ENCODE measurements around the gene CLCA2.

Gene CLCA2

DNA sequence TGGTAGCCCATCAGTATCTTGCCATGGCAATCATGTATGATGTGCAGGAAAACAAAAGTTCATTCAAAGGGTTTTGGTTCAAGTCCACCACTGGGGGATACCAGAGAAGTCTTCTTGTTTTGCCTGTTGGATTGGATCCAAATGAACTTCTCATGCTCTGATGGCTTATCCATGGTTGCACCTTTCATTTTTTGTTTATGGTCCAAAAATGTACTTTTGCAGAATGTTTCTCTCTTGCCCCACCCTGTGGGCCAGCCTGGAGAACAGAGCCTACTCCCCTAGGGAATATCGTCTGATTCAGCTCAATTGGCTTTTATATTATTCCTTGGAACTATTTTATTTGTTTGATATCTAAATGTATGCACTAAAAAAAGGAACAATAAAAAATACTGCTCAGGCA lies 24.7 kb downstream of the CLCA2 start:
- Histone ChIP-seq H3K9me3 (ENCODE audit: severe bottlenecking) (no peaks in the 10 kb centered on the region), H3K4me3 (ENCODE audit: severe bottlenecking) (no peak overlapping the region), H3K4me1 (ENCODE audit: insufficient read depth, poor library complexity, severe bottlenecking) (no peaks in the 10 kb centered on the region), H3K27me3 (ENCODE audit: insufficient read depth, poor library complexity, severe bottlenecking) (no peaks in the 10 kb centered on the region), H3K36me3 (ENCODE audit: low read depth) (no peaks in the 10 kb centered on the region), H3K27ac (ENCODE audit: poor library complexity, severe bottlenecking) (no peak overlapping the region)
- ATAC-seq (ENCODE audit: low read depth) = no peak
- no peak for DNase-seq (ENCODE audit: low spot score)
- no peak for TF ChIP-seq CTCF (IDR thresholded peaks at IDR 0.05; ENCODE audit: poor library complexity, severe bottlenecking)

- Histone ChIP-seq H3K4me1 (ENCODE audit: insufficient read depth, poor library complexity, severe bottlenecking) (no peaks in the 10 kb centered on the region), H3K9me3 (ENCODE audit: severe bottlenecking) (no peaks in the 10 kb centered on the region), H3K27me3 (ENCODE audit: insufficient read depth, poor library complexity, severe bottlenecking) (no peaks in the 10 kb centered on the region), H3K27ac (ENCODE audit: poor library complexity, severe bottlenecking) (no peak overlapping the region), H3K36me3 (ENCODE audit: low read depth) (no peaks in the 10 kb centered on the region), H3K4me3 (ENCODE audit: severe bottlenecking) (no peak overlapping the region)
- DNase-seq (ENCODE audit: low spot score) = no peak
- ATAC-seq (ENCODE audit: low read depth) = no peak
- no peak for TF ChIP-seq CTCF (IDR thresholded peaks at IDR 0.05; ENCODE audit: poor library complexity, severe bottlenecking)
These were observed 25.1 kb downstream of the CLCA2 start for GRCh38 chr1:86449103-86449502.

GRCh38 chr1:86450847-86451246 lies 26.9 kb downstream of the CLCA2 start:
- TF ChIP-seq CTCF (IDR thresholded peaks at IDR 0.05; ENCODE audit: poor library complexity, severe bottlenecking) = no peak

DNA sequence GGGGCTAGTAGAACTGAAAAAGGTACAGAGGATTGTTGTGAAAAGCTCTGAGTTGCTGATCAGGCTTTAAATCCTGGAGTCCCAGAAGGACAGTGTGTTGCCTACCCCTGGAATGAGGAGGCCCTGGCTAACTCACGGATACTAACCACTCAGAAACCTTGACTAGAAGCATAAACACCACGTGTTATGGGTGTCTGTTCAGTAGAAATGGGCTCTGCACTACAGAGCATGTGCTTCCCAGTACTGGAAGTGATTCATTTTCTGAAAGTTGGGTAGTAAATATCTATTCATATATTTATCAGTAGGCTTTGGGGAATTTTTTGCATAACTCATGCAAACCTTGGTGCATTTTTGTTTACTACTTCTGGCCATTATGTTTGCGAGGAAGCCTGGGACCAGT lies 29.7 kb downstream of the CLCA2 start:
- H3K4me1 ChIP-seq (ENCODE audit: insufficient read depth, poor library complexity, severe bottlenecking) = no peaks in the 10 kb centered on the region
- no peaks in the 10 kb centered on the region for H3K36me3 ChIP-seq (ENCODE audit: low read depth)
- no peaks in the 10 kb centered on the region for H3K27me3 ChIP-seq (ENCODE audit: insufficient read depth, poor library complexity, severe bottlenecking)
- ATAC-seq (ENCODE audit: low read depth) (no peak), DNase-seq (ENCODE audit: low spot score) (no peak)
- TF ChIP-seq CTCF (IDR thresholded peaks at IDR 0.05; ENCODE audit: poor library complexity, severe bottlenecking) = no peak
- no peak overlapping the region for H3K4me3 ChIP-seq (ENCODE audit: severe bottlenecking)
- peaks cover 1% of the 10 kb centered on the region for H3K9me3 ChIP-seq (ENCODE audit: severe bottlenecking)
- no peak overlapping the region for H3K27ac ChIP-seq (ENCODE audit: poor library complexity, severe bottlenecking)

More at GRCh38 chr1:86450847-86451246, 26.9 kb downstream of the CLCA2 start:
- Histone ChIP-seq H3K27ac (ENCODE audit: poor library complexity, severe bottlenecking) (no peak overlapping the region), H3K36me3 (ENCODE audit: low read depth) (no peaks in the 10 kb centered on the region), H3K4me3 (ENCODE audit: severe bottlenecking) (no peak overlapping the region), H3K9me3 (ENCODE audit: severe bottlenecking) (no peaks in the 10 kb centered on the region), H3K27me3 (ENCODE audit: insufficient read depth, poor library complexity, severe bottlenecking) (no peaks in the 10 kb centered on the region), H3K4me1 (ENCODE audit: insufficient read depth, poor library complexity, severe bottlenecking) (no peaks in the 10 kb centered on the region)
- ATAC-seq (ENCODE audit: low read depth) (no peak), DNase-seq (ENCODE audit: low spot score) (no peak)

DNA sequence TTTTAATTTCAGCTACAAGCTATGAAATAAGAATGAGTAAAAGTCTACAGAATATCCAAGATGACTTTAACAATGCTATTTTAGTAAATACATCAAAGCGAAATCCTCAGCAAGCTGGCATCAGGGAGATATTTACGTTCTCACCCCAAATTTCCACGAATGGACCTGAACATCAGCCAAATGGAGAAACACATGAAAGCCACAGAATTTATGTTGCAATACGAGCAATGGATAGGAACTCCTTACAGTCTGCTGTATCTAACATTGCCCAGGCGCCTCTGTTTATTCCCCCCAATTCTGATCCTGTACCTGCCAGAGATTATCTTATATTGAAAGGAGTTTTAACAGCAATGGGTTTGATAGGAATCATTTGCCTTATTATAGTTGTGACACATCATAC lies 31.1 kb downstream of the CLCA2 start:
- ATAC-seq (ENCODE audit: low read depth) = no peak
- no peaks in the 10 kb centered on the region for H3K27me3 ChIP-seq (ENCODE audit: insufficient read depth, poor library complexity, severe bottlenecking)
- H3K36me3 ChIP-seq (ENCODE audit: low read depth) = no peaks in the 10 kb centered on the region
- TF ChIP-seq CTCF (IDR thresholded peaks at IDR 0.05; ENCODE audit: poor library complexity, severe bottlenecking) = no peak
- H3K4me3 ChIP-seq (ENCODE audit: severe bottlenecking) = no peak overlapping the region
- H3K9me3 ChIP-seq (ENCODE audit: severe bottlenecking) = peaks cover 1% of the 10 kb centered on the region
- H3K27ac ChIP-seq (ENCODE audit: poor library complexity, severe bottlenecking) = no peak overlapping the region
- no peaks in the 10 kb centered on the region for H3K4me1 ChIP-seq (ENCODE audit: insufficient read depth, poor library complexity, severe bottlenecking)
- no peak for DNase-seq (ENCODE audit: low spot score)

Data from RWPE2 (cell line).